ENCODE results near the gene POC1A. TPM values are rescaled to one million over a fixed set of nuclear protein-coding genes. Genes with fewer than 3 reads are reported as not detected.

POC1A gene
- total and polyA plus RNA-seq, 12 donors = 0.44 to 3.5 (median 1.1) TPM

GRCh38 chr3:52119826-52120225 is 34.4 kb downstream of the POC1A start:
- intact Hi-C loops (cut with DNase I) = loop anchor here in 4 of 10 donors (5.0 kb wide), 4 partner anchors 53 to 118 kb away; partner anchors contain the start of gene DUSP7 (in 2 of the 4)
- H3K9me3 ChIP-seq = no peaks in the 10 kb centered on the region
- DNase-seq (no peak), ATAC-seq (no peak)
- WGBS, 2 donors = 88 to 94% methylated on average over 6 of the region's 6 CpGs
- TF ChIP-seq CTCF (IDR thresholded peaks at IDR 0.05) = no peak
- peak overlapping the region in 3 of 10 donors; percentile 14 to 91 (median 86) for H3K27ac ChIP-seq
- H3K4me1 ChIP-seq = peaks cover 15 to 45% (median 30%) of the 10 kb centered on the region in 9 donors
- no peak overlapping the region for H3K4me3 ChIP-seq
- H3K36me3 ChIP-seq = no peaks in the 10 kb centered on the region
- H3K27me3 ChIP-seq = no peaks in the 10 kb centered on the region

- intact Hi-C loops (cut with DNase I) = no loop called here
- H3K4me1 ChIP-seq = peaks cover 15 to 45% (median 30%) of the 10 kb centered on the region in 9 donors
- ATAC-seq (no peak), DNase-seq (no peak)
- no peak for TF ChIP-seq CTCF (IDR thresholded peaks at IDR 0.05)
- no peaks in the 10 kb centered on the region for H3K27me3 ChIP-seq
- no peak overlapping the region for H3K27ac ChIP-seq
- no peak overlapping the region for H3K4me3 ChIP-seq
- no peaks in the 10 kb centered on the region for H3K9me3 ChIP-seq
- no peaks in the 10 kb centered on the region for H3K36me3 ChIP-seq
- 80 to 91% methylated on average over 5 of the region's 5 CpGs for WGBS, 2 donors
These were observed 35.1 kb downstream of the POC1A start for GRCh38 chr3:52119099-52119498.

GRCh38 chr3:52118156-52118875 is 35.9 kb downstream of the POC1A start:
- no peak for DNase-seq
- Histone ChIP-seq H3K27ac (no peak overlapping the region), H3K36me3 (no peaks in the 10 kb centered on the region)

DNA sequence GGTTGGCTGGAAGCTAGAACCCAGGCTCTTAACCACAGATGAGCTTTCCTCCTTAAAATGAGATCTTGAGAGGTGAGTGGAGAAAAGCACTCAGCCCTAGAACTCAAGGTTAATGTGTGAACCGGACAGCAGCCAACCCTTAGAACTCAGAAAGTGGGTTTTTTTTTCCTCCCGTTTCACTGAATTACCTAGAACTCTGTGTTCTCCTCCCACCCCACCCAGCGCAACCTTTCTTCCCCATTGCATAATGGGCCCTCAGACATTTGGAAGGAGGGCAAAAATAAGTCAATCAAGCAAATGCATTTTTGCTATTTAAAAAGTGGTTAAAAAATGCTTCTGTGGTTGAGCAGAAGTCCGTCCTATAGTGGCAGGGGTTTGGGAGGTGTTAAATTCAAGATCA is 36.7 kb downstream of the POC1A start:
- no peak for ATAC-seq
- WGBS, 2 donors = 95 to 96% methylated on average over 4 of the region's 4 CpGs
- no peak for DNase-seq
- Histone ChIP-seq H3K27ac (no peak overlapping the region), H3K27me3 (no peaks in the 10 kb centered on the region), H3K9me3 (no peaks in the 10 kb centered on the region), H3K4me3 (no peak overlapping the region), H3K36me3 (no peaks in the 10 kb centered on the region), H3K4me1 (peaks cover 15 to 37% (median 22%) of the 10 kb centered on the region in 9 donors)
- no peak for TF ChIP-seq CTCF (IDR thresholded peaks at IDR 0.05)
- intact Hi-C loops (cut with DNase I) = no loop called here

More at GRCh38 chr3:52118156-52118875, 35.9 kb downstream of the POC1A start:
- H3K27me3 ChIP-seq = no peaks in the 10 kb centered on the region
- WGBS, 2 donors = 92% methylated on average over 5 of the region's 5 CpGs
- H3K4me1 ChIP-seq = peaks cover 15 to 44% (median 30%) of the 10 kb centered on the region in 9 donors
- TF ChIP-seq CTCF (IDR thresholded peaks at IDR 0.05) = no peak
- H3K9me3 ChIP-seq = no peaks in the 10 kb centered on the region
- H3K4me3 ChIP-seq = no peak overlapping the region
- intact Hi-C loops (cut with DNase I) = no loop called here
- no peak for ATAC-seq
